Left lung (tissue), 10 donors: ENCODE data around the gene TCFL5. TPM values are rescaled to one million over a fixed set of nuclear protein-coding genes. Genes with fewer than 3 reads are reported as not detected.

Experiments
- ATAC-seq: fragments of 200-7000 bp; cut with Tn5 transposase; one replicate; pipeline ENCODE4 v1.9.1; 2020; ENCODE audit warnings: moderate library complexity
- DNase-seq, 4 donors: peaks; one replicate each; pipeline ENCODE4 v3.0.0-alpha.2; 2013 to 2020
- H3K27ac ChIP-seq, 2 donors: fragments of 200-600 bp; sonication (generic) in 1 of 2; one replicate each; pipeline versions ENCODE4 v1.5.0 to v1.8.0; 2020 to 2021
- H3K27me3 ChIP-seq, 2 donors: fragments of 200-600 bp; sonication (generic) in 1 of 2; one replicate each; pipeline versions ENCODE4 v1.5.0 to v1.8.0; 2020 to 2021
- H3K36me3 ChIP-seq, 2 donors: fragments of 200-600 bp; sonication (generic) in 1 of 2; one replicate each; pipeline versions ENCODE4 v1.5.0 to v1.8.0; 2020 to 2021
- H3K4me1 ChIP-seq, 2 donors: fragments of 200-600 bp; one replicate each; pipeline ENCODE4 v1.8.0; 2021
- H3K4me3 ChIP-seq, 2 donors: fragments of 200-600 bp; sonication (generic) in 1 of 2; one replicate each; pipeline versions ENCODE4 v1.5.0 to v1.8.0; 2020 to 2021; ENCODE audit warnings: mild to moderate bottlenecking in 1 of 2
- H3K9me3 ChIP-seq, 2 donors: fragments of 200-600 bp; sonication (generic) in 1 of 2; one replicate each; pipeline versions ENCODE4 v1.5.0 to v1.8.0; 2020 to 2021
- intact Hi-C, 2 donors: fragments of 100-400 bp; cut with DNase I; formaldehyde crosslinking; loops; one replicate each; pipeline versions ENCODE4 v1.11.2 to v1.14.2; 2022
- polyA plus RNA-seq, 6 donors: library from polyadenylated mRNA; unstranded; fragments of 120-200 nt; gene quantifications; one replicate each; pipeline ENCODE4 v1.2.1, GENCODE V29; 2013; ENCODE audit not compliant: insufficient read length in 6 of 6
- total RNA-seq, 2 donors: library from RNA; stranded (reverse); fragmentation: NEBNext Ultra II Directional; extraction: Animal tissue kit (Norgen Biotek cat#: 25700); gene quantifications; one replicate each; pipeline ENCODE4 v1.2.1, GENCODE V29; 2021
- TF ChIP-seq, protein P1 (sequence below), 2 donors: fragments of 200-600 bp; sonication (generic) in 1 of 2; IDR thresholded peaks; one replicate each; pipeline versions ENCODE4 v1.5.0 to v1.8.0; 2021; ENCODE audit warnings: antibody characterized with exemption in 2 of 2
- donor health status: DM: no; HTN: yes; CAD: no.
- donor health status: DM: no; HTN: no; CAD: no.

The TCFL5 gene
- total and polyA plus RNA-seq, 8 donors = 7.4 to 13.7 (median 10.9) TPM

DNA sequence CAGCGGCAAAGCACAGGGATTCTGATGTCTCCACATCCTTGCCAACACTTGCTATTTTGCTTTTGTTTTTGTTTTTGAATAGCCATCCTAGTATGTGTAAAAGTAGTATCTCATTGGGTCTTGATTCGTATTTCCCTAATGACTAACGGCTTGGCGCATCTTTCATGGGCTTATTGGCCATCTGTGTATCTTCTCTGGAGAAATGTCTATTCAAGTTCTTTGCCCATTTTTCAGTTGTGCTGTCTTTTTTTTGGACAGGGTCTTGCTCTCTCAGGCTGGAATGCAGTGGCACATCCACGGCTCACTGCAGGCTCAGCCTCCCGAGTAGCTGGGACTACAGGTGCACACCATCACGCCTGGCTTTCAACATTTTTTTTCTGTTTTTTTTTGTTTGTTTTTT lies 17.4 kb downstream of the TCFL5 start:
- peaks cover 0 to 9% of the 10 kb centered on the region in 2 donors for H3K36me3 ChIP-seq
- TF ChIP-seq, protein P1, sequence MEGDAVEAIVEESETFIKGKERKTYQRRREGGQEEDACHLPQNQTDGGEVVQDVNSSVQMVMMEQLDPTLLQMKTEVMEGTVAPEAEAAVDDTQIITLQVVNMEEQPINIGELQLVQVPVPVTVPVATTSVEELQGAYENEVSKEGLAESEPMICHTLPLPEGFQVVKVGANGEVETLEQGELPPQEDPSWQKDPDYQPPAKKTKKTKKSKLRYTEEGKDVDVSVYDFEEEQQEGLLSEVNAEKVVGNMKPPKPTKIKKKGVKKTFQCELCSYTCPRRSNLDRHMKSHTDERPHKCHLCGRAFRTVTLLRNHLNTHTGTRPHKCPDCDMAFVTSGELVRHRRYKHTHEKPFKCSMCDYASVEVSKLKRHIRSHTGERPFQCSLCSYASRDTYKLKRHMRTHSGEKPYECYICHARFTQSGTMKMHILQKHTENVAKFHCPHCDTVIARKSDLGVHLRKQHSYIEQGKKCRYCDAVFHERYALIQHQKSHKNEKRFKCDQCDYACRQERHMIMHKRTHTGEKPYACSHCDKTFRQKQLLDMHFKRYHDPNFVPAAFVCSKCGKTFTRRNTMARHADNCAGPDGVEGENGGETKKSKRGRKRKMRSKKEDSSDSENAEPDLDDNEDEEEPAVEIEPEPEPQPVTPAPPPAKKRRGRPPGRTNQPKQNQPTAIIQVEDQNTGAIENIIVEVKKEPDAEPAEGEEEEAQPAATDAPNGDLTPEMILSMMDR (IDR thresholded peaks at IDR 0.05) = no peak
- H3K27me3 ChIP-seq = no peaks in the 10 kb centered on the region
- no peaks in the 10 kb centered on the region for H3K4me1 ChIP-seq
- no peak overlapping the region for H3K4me3 ChIP-seq
- DNase-seq (no peak), ATAC-seq (no peak)
- H3K27ac ChIP-seq = no peak overlapping the region
- intact Hi-C loops = no loop called here
- H3K9me3 ChIP-seq = no peaks in the 10 kb centered on the region

DNA sequence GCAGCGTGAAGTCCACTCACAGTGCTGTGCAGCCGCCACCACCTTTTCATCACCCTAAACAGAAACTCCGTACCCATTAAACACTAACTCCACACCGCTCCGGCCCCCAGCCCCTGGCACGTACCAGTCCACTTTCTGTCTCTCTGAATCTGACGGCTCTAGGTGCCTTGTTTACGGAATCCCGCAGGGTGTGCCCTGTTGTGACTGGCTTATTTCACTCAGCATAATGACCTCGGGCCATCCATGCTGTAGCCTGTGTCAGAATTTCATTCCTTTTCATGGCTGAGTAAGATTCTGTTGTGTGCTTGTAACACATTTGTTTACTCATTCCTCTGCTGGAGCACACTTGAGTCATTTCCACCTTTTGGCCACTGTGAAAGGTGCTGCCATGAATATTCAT lies 18.0 kb downstream of the TCFL5 start:
- Histone ChIP-seq H3K9me3 (no peaks in the 10 kb centered on the region), H3K36me3 (peaks cover 0 to 9% of the 10 kb centered on the region in 2 donors), H3K27ac (no peak overlapping the region), H3K4me1 (no peaks in the 10 kb centered on the region), H3K4me3 (no peak overlapping the region), H3K27me3 (no peaks in the 10 kb centered on the region)
- DNase-seq (no peak), ATAC-seq (no peak)
- TF ChIP-seq, protein P1 (IDR thresholded peaks at IDR 0.05) = no peak
- intact Hi-C loops = no loop called here

DNA sequence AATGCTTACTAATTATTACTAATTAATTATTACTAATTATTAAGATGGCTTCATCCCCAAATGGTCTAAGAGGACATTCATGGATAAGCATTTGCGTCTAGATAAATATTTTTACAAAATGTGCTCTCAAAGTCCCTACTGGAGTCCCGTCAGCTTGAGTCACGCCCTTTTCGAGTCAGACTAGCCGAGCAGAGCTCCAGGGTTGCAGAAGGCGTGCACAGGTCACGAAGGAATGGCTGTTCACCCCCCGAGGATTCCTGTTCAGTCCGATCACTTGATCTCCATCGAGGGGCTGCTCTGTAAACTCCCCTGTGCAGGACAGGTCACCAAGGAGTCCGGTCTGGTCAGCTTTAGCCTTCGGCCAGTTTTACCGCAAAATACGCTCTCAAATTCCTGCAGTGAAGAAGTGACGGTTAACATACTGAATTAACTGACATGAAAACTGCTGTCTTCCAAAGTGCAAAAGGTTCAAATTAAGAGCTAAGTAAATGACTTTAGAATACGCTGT lies 19.9 kb downstream of the TCFL5 start:
- Histone ChIP-seq H3K4me1 (peaks cover 0 to 7% of the 10 kb centered on the region in 2 donors), H3K36me3 (peaks cover 0 to 9% of the 10 kb centered on the region in 2 donors), H3K27ac (no peak overlapping the region), H3K27me3 (no peaks in the 10 kb centered on the region), H3K4me3 (no peak overlapping the region), H3K9me3 (no peaks in the 10 kb centered on the region)
- TF ChIP-seq, protein P1 (IDR thresholded peaks at IDR 0.05) = no peak
- DNase-seq (peak in 1 of 4 donors; percentile 12), ATAC-seq (no peak)
- intact Hi-C loops = no loop called here

DNA sequence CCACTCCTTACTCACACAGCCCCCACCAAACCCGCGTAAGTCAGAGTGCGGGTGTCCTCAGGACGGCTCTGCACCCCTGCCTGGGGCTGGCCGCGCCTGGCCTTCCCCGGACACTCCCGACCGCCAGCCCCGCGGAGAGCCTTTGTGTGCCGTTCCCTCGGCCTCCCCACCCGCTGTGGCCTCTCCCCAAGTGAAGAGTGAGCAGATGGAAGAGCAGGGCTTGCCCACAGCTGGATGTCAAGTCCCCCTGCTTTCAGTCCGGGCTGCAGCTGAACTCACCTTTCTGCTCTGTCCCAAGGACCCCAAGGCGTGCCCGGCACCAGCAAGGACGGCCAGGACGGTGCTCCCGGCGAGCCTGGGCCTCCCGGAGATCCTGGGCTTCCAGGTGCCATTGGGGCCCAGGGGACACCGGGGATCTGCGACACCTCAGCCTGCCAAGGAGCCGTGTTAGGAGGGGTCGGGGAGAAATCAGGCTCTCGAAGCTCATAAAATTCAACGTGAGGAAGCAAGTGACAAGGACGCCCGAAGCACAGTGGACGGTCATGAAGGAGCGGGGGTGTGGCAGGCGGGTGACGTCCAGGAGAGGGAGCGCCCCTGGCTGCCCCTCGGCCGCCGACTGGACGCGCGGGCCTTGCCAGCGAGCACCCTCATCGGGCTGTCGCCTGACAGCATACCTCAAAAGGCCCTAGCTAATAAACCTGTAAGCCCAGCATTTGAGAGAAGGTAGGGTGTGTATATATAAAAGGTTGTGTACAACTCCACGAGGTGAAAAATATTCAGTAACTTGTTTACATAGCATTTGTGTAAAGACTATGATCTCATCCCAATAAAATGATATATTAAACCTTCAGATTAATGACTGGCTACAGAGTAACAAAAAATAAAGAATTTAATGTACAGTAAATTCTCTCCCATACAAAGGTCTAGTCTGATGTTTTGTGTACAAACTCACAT lies 21.1 kb downstream of the TCFL5 start:
- H3K9me3 ChIP-seq = no peaks in the 10 kb centered on the region
- H3K36me3 ChIP-seq = peaks cover 0 to 3% of the 10 kb centered on the region in 2 donors
- peaks cover 0 to 7% of the 10 kb centered on the region in 2 donors for H3K4me1 ChIP-seq
- peaks cover 0 to 9% of the 10 kb centered on the region in 2 donors for H3K27me3 ChIP-seq
- no peak for ATAC-seq
- intact Hi-C loops = no loop called here
- no peak overlapping the region for H3K27ac ChIP-seq
- peak in 1 of 4 donors; percentile 67 for DNase-seq
- H3K4me3 ChIP-seq = no peak overlapping the region
- TF ChIP-seq, protein P1 (IDR thresholded peaks at IDR 0.05) = no peak

DNA sequence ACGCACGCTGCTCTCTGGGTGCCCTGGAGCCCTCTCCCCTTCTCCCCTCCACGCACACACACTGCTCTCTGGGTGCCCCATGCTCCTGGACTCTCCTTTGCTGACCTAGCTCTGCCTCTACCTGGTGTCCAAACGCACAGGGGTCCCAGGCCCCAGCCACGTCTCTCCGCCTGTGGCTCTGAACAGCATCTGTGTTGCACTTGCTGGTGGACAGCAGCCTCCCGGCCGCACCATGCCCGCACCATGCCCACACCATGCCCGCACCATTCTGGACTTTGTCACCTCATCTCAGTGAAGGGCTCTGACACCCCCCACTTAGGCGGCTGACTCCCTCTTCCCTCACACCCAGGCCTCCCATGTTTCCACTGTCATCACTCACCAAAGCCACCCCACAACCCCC lies 21.8 kb downstream of the TCFL5 start:
- peaks cover 0 to 9% of the 10 kb centered on the region in 2 donors for H3K27me3 ChIP-seq
- TF ChIP-seq, protein P1 (IDR thresholded peaks at IDR 0.05) = no peak
- H3K9me3 ChIP-seq = no peaks in the 10 kb centered on the region
- DNase-seq (peak in 1 of 4 donors; percentile 53), ATAC-seq (no peak)
- H3K27ac ChIP-seq = no peak overlapping the region
- intact Hi-C loops = no loop called here
- no peaks in the 10 kb centered on the region for H3K36me3 ChIP-seq
- no peak overlapping the region for H3K4me3 ChIP-seq
- peaks cover 0 to 7% of the 10 kb centered on the region in 2 donors for H3K4me1 ChIP-seq
